Stomach (tissue), 9 donors: ENCODE data around the gene ISG15. TPM values are rescaled to one million over a fixed set of nuclear protein-coding genes. Genes with fewer than 3 reads are reported as not detected.

ENCODE experiments used
- DNase-seq, 2 donors: peaks; one replicate each; pipeline versions ENCODE4 v3.0.0 to v3.0.0-alpha.2; 2013 to 2019
- H3K27ac ChIP-seq, 5 donors: fragments of 200-600 bp in 4 of 5; sonication (generic) in 4 of 5; one replicate each; pipeline ENCODE4 v1.5.1; 2013 to 2019; ENCODE audit warnings: mild to moderate bottlenecking in 1 of 5, moderate library complexity in 1 of 5
- H3K27me3 ChIP-seq, 3 donors: fragments of 200-600 bp; sonication (generic); one replicate each; pipeline ENCODE4 v1.5.1; 2017 to 2019; ENCODE audit warnings: mixed run types in 1 of 3
- H3K36me3 ChIP-seq, 4 donors: fragments of 200-600 bp; sonication (generic); 1 replicate in 3 of 4; 2 replicates in 1 of 4; pipeline ENCODE4 v1.5.1; 2016 to 2019
- H3K4me1 ChIP-seq, 4 donors: fragments of 200-600 bp; sonication (generic); one replicate each; pipeline ENCODE4 v1.5.1; 2016 to 2019
- H3K4me3 ChIP-seq, 4 donors: fragments of 200-600 bp; sonication (generic) in 3 of 4; one replicate each; pipeline ENCODE4 v1.5.1; 2016 to 2019; ENCODE audit warnings: mild to moderate bottlenecking in 1 of 4
- H3K9me3 ChIP-seq, 4 donors: fragments of 200-600 bp; sonication (generic); one replicate each; pipeline ENCODE4 v1.5.1; 2016 to 2019
- EP300 ChIP-seq: sonication (generic); formaldehyde crosslinking; IDR thresholded peaks from one replicate; pipeline ENCODE4 v1.6.1; 2017; ENCODE audit warnings: antibody characterized with exemption
- POLR2A ChIP-seq, 4 donors: fragments of 450-650 bp; IDR thresholded peaks; one replicate each; pipeline ENCODE4 v1.6.1; 2016; ENCODE audit warnings: antibody characterized with exemption in 4 of 4, control low read depth in 2 of 4, mild to moderate bottlenecking in 1 of 4, moderate library complexity in 1 of 4
- POLR2AphosphoS5 ChIP-seq, 3 donors: sonication (generic); formaldehyde crosslinking; IDR thresholded peaks; one replicate each; pipeline ENCODE4 v1.6.1; 2016; ENCODE audit warnings: antibody characterized with exemption in 3 of 3
- WGBS, 5 donors: extraction: QIAGEN DNeasy Blood & Tissue Kit in 3 of 5; methylation state at CpG; one replicate each; pipeline versions ENCODE4 v1.1.5 to v1.1.7; 2013 to 2018; 5-methylcytosine and 5-hydroxymethylcytosine counted together
- intact Hi-C: fragments of 100-400 bp; cut with DNase I; formaldehyde crosslinking; loops from one replicate; pipeline ENCODE4 v1.15.1; 2023; ENCODE audit warnings: low total_unique reads
- polyA plus RNA-seq, 3 donors: library from polyadenylated mRNA; stranded (reverse); fragments of 200-250 nt; gene quantifications; one replicate each; pipeline ENCODE4 v1.2.3, GENCODE V29; 2013
- total RNA-seq, 5 donors: library from RNA; depleted of rRNA; stranded (reverse); fragments of >200 nt; gene quantifications; one replicate each; pipeline versions ENCODE4 v1.1.0 to v1.2.3, GENCODE V29; 2014 to 2016
- TF ChIP-seq, protein P1 (sequence below), 7 experiments: fragments of 450-650 bp in 4 of 7; fragments of 200-600 bp in 3 of 7; sonication (generic) in 3 of 7; IDR thresholded peaks; one replicate each; pipeline ENCODE4 v1.5.1; 2016 to 2019; ENCODE audit warnings: antibody characterized with exemption in 7 of 7, control low read depth in 2 of 7, mild to moderate bottlenecking in 1 of 7
- donor health status: healthy with polysubstance abuse.
- donor health status: Bipolar disorder and iron deficiency.
- donor health status: healthy.

ISG15 gene
- total and polyA plus RNA-seq, 8 donors: 16.3 to 105 (median 49.1) TPM

DNA sequence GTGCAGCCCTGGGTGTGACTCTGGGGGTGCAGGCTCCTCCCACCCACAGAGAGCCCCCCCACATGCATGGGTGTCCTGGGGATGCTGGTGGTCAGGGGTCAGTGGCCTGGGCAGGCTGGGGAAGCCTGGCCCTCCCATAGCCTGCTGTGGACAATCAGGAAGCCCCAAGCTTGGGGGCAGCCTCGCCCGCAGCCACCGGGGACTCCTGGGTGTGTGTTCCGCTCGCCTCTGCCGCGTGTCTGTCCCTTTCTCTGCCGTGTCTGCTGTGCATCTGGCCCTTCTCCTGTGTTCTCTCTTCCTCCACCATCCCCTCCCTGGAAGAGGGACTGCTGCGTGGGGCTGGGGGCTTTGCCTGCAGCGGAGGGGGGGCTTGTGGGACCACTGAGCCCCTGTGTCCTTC lies 29.5 kb downstream of the ISG15 start:
- Histone ChIP-seq H3K27ac (no peak overlapping the region), H3K4me1 (peaks cover 14 to 21% (median 18%) of the 10 kb centered on the region in 4 donors), H3K4me3 (no peak overlapping the region), H3K36me3 (peaks cover 18 to 58% (median 52%) of the 10 kb centered on the region in 4 donors), H3K27me3 (peaks cover 0 to 29% (median 7%) of the 10 kb centered on the region in 3 donors), H3K9me3 (no peaks in the 10 kb centered on the region)
- intact Hi-C loops: no loop called here
- 66 to 91% (median 84%) methylated on average over 7 to 10 of the region's 10 CpGs for WGBS, 5 donors
- no peak for TF ChIP-seq POLR2AphosphoS5 (IDR thresholded peaks at IDR 0.05)
- TF ChIP-seq, protein P1, sequence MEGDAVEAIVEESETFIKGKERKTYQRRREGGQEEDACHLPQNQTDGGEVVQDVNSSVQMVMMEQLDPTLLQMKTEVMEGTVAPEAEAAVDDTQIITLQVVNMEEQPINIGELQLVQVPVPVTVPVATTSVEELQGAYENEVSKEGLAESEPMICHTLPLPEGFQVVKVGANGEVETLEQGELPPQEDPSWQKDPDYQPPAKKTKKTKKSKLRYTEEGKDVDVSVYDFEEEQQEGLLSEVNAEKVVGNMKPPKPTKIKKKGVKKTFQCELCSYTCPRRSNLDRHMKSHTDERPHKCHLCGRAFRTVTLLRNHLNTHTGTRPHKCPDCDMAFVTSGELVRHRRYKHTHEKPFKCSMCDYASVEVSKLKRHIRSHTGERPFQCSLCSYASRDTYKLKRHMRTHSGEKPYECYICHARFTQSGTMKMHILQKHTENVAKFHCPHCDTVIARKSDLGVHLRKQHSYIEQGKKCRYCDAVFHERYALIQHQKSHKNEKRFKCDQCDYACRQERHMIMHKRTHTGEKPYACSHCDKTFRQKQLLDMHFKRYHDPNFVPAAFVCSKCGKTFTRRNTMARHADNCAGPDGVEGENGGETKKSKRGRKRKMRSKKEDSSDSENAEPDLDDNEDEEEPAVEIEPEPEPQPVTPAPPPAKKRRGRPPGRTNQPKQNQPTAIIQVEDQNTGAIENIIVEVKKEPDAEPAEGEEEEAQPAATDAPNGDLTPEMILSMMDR (IDR thresholded peaks at IDR 0.05): no peak
- TF ChIP-seq POLR2A (IDR thresholded peaks at IDR 0.05): no peak
- TF ChIP-seq EP300: no peak
- DNase-seq: no peak

DNA sequence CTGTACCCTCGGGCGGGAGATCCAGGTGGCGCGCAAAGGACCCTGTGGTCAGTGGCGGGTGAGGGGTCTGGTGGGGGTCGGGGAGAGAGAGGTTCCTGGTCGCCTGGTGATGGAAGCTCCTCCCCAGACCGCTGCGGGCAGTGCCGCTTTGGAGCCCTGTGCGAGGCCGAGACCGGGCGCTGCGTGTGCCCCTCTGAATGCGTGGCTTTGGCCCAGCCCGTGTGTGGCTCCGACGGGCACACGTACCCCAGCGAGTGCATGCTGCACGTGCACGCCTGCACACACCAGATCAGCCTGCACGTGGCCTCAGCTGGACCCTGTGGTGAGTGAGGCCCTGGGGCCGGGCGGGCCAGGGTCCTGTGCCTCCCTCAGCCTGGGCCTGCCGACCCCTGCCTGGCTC lies 30.1 kb downstream of the ISG15 start:
- intact Hi-C loops: no loop called here
- Histone ChIP-seq H3K27ac (no peak overlapping the region), H3K9me3 (no peaks in the 10 kb centered on the region), H3K27me3 (peaks cover 0 to 24% (median 7%) of the 10 kb centered on the region in 3 donors), H3K4me1 (peaks cover 14 to 21% (median 18%) of the 10 kb centered on the region in 4 donors), H3K4me3 (no peak overlapping the region), H3K36me3 (peaks cover 22 to 64% (median 56%) of the 10 kb centered on the region in 4 donors)
- no peak for DNase-seq
- 93 to 97% (median 95%) methylated on average over 15 to 27 of the region's 27 CpGs for WGBS, 5 donors
- TF ChIP-seq, protein P1 (IDR thresholded peaks at IDR 0.05): no peak
- no peak for TF ChIP-seq EP300
- no peak for TF ChIP-seq POLR2A (IDR thresholded peaks at IDR 0.05)
- TF ChIP-seq POLR2AphosphoS5 (IDR thresholded peaks at IDR 0.05): no peak

DNA sequence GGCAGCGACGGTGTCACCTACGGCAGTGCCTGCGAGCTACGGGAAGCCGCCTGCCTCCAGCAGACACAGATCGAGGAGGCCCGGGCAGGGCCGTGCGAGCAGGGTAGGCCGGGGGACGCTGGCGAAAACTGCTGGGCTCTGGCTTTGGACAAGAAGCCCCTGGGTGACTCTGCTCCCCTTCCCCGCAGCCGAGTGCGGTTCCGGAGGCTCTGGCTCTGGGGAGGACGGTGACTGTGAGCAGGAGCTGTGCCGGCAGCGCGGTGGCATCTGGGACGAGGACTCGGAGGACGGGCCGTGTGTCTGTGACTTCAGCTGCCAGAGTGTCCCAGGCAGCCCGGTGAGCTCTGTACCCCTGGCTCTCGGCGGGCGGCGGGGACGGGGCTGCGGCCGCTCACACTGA lies 30.6 kb downstream of the ISG15 start:
- WGBS, 5 donors: 95 to 98% (median 96%) methylated on average over 13 to 33 of the region's 33 CpGs
- H3K27ac ChIP-seq: no peak overlapping the region
- TF ChIP-seq, protein P1 (IDR thresholded peaks at IDR 0.05): no peak
- TF ChIP-seq POLR2A (IDR thresholded peaks at IDR 0.05) (no peak), POLR2AphosphoS5 (IDR thresholded peaks at IDR 0.05) (no peak), EP300 (no peak)
- intact Hi-C loops: no loop called here
- peaks cover 22 to 67% (median 56%) of the 10 kb centered on the region in 4 donors for H3K36me3 ChIP-seq
- no peak for DNase-seq
- no peaks in the 10 kb centered on the region for H3K9me3 ChIP-seq
- H3K4me1 ChIP-seq: peaks cover 14 to 18% (median 17%) of the 10 kb centered on the region in 4 donors
- H3K27me3 ChIP-seq: peaks cover 0 to 19% (median 7%) of the 10 kb centered on the region in 3 donors
- H3K4me3 ChIP-seq: no peak overlapping the region

DNA sequence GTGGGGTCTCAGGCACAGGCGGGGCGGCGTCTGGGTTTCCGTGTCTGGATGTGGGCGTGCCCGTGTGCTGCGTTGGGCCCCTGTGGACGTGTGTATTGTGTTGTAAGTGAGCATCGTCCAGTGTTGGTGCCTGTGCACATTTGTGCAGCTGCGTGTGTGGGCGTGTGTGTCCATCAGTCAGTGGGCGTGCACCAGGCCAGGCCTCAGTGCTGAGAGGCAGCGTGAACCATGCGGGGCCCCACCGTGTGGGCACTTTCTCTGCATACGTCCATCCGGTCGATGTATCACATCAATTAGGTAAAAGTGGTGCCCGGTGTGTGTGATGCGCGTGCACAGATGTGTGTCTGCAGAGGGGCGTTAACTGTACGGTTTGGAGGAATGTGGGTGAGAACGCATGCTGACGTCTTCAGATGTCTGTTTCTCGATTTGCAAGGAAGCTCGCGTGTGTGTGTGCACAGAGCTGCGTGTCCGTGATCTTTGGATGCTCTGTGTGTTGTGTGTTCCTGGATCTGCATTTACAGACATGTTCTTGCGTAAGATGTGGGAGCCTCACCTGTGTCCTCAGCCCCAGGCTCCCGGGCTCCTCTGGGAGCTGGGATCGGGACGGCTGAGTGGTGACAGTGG lies 31.3 kb downstream of the ISG15 start:
- Histone ChIP-seq H3K9me3 (no peaks in the 10 kb centered on the region), H3K36me3 (peaks cover 22 to 74% (median 60%) of the 10 kb centered on the region in 4 donors), H3K27me3 (peaks cover 0 to 12% (median 7%) of the 10 kb centered on the region in 3 donors), H3K4me3 (no peak overlapping the region), H3K4me1 (peaks cover 10 to 11% (median 11%) of the 10 kb centered on the region in 4 donors), H3K27ac (no peak overlapping the region)
- no peak for DNase-seq
- intact Hi-C loops: no loop called here
- TF ChIP-seq EP300: no peak
- TF ChIP-seq POLR2AphosphoS5 (IDR thresholded peaks at IDR 0.05): no peak
- TF ChIP-seq, protein P1 (IDR thresholded peaks at IDR 0.05): no peak
- no peak for TF ChIP-seq POLR2A (IDR thresholded peaks at IDR 0.05)
- 90 to 93% (median 90%) methylated on average over 34 of the region's 34 CpGs for WGBS, 5 donors
